IPS-18a (cell line): ENCODE results near the gene THRB.

Source experiments
- H3K27ac ChIP-seq: one replicate; pipeline ENCODE4 v1.5.1; 2013; ENCODE audit warnings: low read length
- H3K27me3 ChIP-seq: one replicate; pipeline ENCODE4 v1.6.1; 2013; ENCODE audit warnings: mild to moderate bottlenecking, low read length; ENCODE audit not compliant: control insufficient read depth, insufficient read depth
- H3K36me3 ChIP-seq: one replicate; pipeline ENCODE4 v1.6.1; 2013; ENCODE audit warnings: low read depth, low read length; ENCODE audit not compliant: control insufficient read depth
- H3K4me1 ChIP-seq: one replicate; pipeline ENCODE4 v1.6.1; 2013; ENCODE audit warnings: low read depth, low read length; ENCODE audit not compliant: control insufficient read depth
- H3K4me3 ChIP-seq: one replicate; pipeline ENCODE4 v1.5.1; 2013; ENCODE audit warnings: low read length
- H3K9ac ChIP-seq: one replicate; pipeline ENCODE4 v1.6.1; 2013; ENCODE audit warnings: mild to moderate bottlenecking, low read length, moderate library complexity
- H3K9me3 ChIP-seq: one replicate; pipeline ENCODE4 v1.6.1; 2013; ENCODE audit warnings: low read depth, low read length; ENCODE audit not compliant: control insufficient read depth

Gene THRB

DNA sequence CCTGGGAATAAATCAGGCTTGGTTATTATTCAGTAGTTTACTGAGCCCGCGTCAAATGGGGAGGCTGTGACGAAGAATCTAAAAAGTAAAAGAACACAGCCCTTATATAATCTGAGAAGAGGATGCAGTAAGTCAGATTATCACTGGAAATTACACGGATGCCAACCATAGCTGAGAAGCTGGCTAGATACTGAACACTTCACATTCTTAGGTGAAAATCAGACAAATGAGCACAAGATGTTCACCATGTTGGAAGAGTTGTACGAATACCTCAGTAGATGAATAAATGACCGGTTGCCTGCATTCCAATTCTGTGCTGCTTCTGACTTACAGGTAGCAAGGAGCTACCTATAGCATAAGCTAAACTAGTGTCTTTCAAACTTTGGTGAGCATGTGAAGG, 254.3 kb downstream of the THRB start:
- no peaks in the 10 kb centered on the region for H3K36me3 ChIP-seq
- H3K4me1 ChIP-seq, result peaks cover 9% of the 10 kb centered on the region
- H3K4me3 ChIP-seq, result no peak overlapping the region
- H3K9me3 ChIP-seq, result no peaks in the 10 kb centered on the region
- no peaks in the 10 kb centered on the region for H3K27me3 ChIP-seq
- H3K27ac ChIP-seq, result no peak overlapping the region
- no peak overlapping the region for H3K9ac ChIP-seq

DNA sequence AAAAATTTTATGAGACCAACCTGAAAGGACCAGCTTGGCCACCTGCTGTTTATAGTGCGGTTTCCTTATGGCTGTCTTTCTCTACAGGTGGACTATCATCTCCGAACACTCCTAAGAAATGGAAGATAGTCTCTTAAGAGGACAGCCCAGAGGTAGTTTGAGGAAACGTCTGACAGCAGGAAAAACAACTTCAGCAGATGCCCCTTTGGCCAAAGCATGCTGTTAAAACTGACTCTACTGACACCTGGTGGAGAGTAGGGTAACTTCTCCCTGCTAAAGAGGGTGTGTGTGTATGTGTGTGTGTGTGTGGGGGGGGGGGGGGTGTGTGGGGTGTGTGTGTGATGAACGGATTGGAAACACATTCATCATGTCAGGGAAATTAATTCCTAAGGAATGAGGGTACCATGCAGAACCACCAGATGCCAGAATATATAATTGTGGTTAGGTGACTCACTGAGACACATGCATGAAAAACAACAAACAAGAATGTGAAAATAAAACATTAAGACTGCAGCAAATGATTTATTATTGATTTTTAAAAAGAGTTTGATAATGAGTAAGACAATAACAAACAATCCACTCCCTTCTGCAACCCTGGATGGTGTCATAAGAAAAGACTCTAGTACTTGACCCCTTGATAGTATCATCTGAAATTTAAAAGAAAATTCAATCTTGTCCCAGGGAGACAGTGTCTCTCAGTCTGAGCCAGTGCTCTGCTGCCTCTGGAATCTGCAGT, 256.5 kb downstream of the THRB start:
- H3K9ac ChIP-seq, result no peak overlapping the region
- H3K27ac ChIP-seq, result no peak overlapping the region
- no peaks in the 10 kb centered on the region for H3K36me3 ChIP-seq
- no peaks in the 10 kb centered on the region for H3K9me3 ChIP-seq
- H3K4me3 ChIP-seq, result no peak overlapping the region
- H3K27me3 ChIP-seq, result no peaks in the 10 kb centered on the region
- H3K4me1 ChIP-seq, result peaks cover 9% of the 10 kb centered on the region

DNA sequence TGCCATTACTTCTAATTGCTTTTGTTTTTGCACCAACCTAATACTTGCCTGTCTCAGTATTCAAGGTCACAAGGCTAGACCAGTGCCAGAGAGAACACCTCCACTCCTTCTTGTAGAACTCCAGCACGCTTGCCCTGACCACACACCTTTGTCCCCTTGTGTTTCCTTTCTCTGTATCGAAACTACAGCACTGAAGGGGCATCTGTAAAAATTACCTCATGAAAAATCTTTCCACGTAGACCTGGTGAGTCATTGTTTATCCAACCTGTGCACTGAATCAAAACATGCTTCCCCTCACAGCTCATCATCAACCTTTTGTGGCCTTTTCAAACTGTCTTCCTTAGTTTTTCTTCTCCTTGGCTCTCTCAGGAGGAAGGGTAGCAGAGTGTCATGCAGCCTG, 259.5 kb downstream of the THRB start:
- H3K36me3 ChIP-seq, result no peaks in the 10 kb centered on the region
- no peaks in the 10 kb centered on the region for H3K27me3 ChIP-seq
- no peak overlapping the region for H3K9ac ChIP-seq
- no peaks in the 10 kb centered on the region for H3K9me3 ChIP-seq
- H3K4me3 ChIP-seq, result no peak overlapping the region
- H3K4me1 ChIP-seq, result no peaks in the 10 kb centered on the region
- no peak overlapping the region for H3K27ac ChIP-seq

DNA sequence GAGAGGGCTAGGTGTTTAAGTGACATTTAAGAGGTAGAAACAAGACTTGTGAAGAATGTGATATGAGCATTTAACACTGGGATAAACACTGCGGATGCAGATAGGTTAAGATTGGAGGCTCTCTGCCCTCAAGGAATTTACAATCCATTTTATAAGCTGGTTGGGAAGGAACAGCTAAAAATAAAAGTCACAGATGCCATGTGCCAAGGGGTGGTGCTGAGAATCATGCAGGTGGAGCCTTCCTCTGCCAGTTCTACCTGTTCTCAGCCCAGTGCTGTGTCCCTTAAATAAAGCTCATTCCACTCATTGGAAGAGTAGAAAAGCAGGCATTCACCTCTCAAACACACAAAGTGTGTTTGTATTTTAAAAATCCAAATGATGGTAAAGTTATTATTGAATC, 261.9 kb downstream of the THRB start:
- Histone ChIP-seq H3K4me3 (no peak overlapping the region), H3K4me1 (no peaks in the 10 kb centered on the region), H3K9me3 (no peaks in the 10 kb centered on the region), H3K9ac (no peak overlapping the region), H3K36me3 (no peaks in the 10 kb centered on the region), H3K27ac (no peak overlapping the region), H3K27me3 (no peaks in the 10 kb centered on the region)

DNA sequence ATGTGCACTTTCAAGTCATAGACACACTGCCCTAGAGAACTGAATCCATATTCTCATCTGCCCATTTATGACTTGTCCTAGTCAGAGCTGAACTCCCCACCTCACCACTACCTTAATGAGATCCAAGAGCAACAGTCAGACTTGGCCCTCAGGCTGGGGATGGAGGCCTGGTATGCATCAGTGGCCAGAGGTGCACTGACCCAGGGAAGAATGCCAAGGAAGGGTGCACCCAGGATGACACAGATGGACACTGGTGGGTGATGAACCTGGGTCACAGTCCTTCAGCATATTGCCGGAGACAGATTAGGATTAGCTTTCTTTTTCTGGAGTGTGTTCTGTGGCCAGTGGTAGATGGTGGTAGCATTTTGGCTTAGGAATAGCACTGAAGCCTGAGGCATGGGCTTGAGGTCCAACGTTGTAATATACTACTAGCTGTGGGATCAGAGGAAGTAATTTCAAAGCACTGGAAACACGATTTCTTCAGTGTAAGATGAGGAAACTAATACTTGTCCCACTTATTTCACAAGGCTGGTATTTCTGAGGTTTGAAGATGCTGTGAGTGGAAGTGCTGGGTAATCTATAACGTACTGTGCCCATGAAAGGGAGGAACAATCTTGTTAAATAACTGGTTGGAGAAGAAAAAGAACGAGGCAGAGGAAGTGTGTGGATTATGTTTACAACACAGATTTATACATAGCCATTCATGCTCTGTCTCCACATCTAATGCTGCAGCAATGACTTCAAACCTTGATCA, 265.0 kb downstream of the THRB start:
- H3K4me1 ChIP-seq, result peaks cover 8% of the 10 kb centered on the region
- no peak overlapping the region for H3K9ac ChIP-seq
- H3K9me3 ChIP-seq, result no peaks in the 10 kb centered on the region
- H3K4me3 ChIP-seq, result no peak overlapping the region
- H3K27me3 ChIP-seq, result no peaks in the 10 kb centered on the region
- H3K36me3 ChIP-seq, result no peaks in the 10 kb centered on the region
- H3K27ac ChIP-seq, result no peak overlapping the region

DNA sequence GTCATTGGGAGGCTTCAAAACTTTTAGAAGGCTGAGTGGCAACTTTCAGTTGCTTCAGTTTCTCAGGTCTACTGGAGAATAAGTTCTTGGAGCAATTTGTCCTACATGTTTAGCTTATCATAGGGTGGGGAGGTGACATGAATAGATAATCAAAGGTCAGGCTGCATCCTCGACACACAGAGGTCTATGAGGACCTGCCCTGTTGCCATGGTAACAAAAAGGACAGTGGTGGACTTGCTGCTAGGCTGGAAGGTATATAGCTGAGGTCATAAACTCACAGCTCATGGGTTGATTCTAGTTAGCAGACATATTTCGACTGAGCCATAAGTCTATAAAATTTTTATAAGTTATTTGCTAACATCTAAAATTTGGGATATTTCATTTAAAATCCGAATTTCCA, 267.0 kb downstream of the THRB start:
- Histone ChIP-seq H3K27me3 (no peaks in the 10 kb centered on the region), H3K4me3 (no peak overlapping the region), H3K9ac (no peak overlapping the region), H3K36me3 (no peaks in the 10 kb centered on the region), H3K9me3 (no peaks in the 10 kb centered on the region), H3K27ac (no peak overlapping the region), H3K4me1 (peaks cover 9% of the 10 kb centered on the region)

DNA sequence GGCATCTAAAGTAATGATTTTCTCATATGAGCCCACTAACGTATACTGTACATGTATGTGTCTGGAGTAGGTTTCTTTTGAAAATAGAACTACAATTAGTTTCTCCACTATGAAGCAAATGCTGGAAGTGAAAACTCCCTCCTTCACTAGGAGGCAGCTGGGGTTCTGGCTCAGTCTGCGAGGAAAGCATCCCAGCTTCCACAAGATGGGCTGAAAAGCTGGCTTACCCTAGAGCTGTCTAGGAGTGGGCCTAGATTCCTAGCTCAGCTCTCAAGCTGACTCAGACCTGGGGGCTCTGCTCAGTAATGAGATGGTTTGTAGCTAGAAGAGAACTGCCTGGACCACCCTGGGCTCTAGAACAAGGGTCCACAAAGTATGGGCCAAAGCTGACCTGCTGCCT, 268.3 kb downstream of the THRB start:
- peaks cover 9% of the 10 kb centered on the region for H3K4me1 ChIP-seq
- H3K9me3 ChIP-seq, result no peaks in the 10 kb centered on the region
- H3K27me3 ChIP-seq, result no peaks in the 10 kb centered on the region
- H3K9ac ChIP-seq, result no peak overlapping the region
- no peak overlapping the region for H3K27ac ChIP-seq
- H3K36me3 ChIP-seq, result no peaks in the 10 kb centered on the region
- no peak overlapping the region for H3K4me3 ChIP-seq

DNA sequence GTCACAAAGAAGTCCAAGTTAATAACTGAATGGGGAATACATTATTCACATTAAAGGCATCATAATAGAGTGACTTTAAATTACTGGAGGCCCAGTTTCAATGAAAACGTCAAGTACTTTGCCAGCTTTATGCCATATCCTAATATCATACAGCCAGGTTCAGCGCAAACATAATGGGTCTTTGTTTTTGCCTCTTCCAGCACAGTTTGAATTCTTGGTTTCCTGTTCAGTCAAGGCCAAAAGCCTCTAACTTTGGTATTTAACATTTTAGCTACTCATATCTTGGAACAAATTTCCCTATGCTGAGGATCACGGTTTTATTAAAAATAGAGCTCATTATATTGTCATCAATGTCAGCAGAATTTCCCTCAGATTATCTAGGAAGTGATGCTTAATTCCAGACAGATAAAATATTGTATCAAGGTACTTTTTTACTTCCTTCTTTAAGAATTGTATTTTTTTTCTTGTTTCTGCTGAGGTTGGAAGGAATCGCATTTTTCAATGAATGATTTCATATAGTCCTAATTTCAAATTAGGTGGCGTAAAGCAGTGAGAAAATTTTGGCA, 269.2 kb downstream of the THRB start:
- Histone ChIP-seq H3K9ac (no peak overlapping the region), H3K4me3 (no peak overlapping the region), H3K4me1 (peaks cover 12% of the 10 kb centered on the region), H3K9me3 (no peaks in the 10 kb centered on the region), H3K36me3 (no peaks in the 10 kb centered on the region), H3K27me3 (no peaks in the 10 kb centered on the region), H3K27ac (no peak overlapping the region)

DNA sequence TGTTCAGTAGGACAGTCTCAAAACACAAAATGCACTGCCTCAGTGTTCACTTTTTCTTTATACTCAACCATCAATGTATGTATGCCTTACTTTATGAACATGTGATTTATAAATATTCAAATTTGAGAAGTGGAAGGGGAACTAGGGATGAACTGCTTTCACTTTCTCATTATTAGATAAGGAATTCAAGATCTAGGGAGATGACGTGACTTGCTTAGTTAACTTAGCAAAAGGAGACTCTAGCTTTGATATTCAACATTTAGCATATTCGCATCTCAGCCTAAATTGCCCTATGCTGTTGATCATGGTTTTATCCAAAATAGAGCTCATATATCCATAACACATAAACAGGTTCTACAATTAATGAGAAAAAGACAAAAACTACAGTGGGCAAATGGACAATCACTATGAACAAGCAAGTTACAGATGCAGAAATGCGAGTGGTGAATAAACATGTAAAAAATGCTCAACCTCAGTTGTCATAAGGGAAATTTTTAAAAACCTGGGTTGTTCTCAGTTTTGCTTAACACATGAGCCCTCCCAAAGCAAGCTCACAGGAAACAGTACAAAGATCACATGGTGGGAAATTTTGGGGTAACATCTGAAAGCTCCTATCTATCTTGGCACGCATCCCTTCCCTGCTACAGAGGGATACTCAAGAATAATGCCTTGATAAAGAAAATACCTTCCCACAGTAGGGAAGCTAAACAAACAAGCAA, 269.8 kb downstream of the THRB start:
- Histone ChIP-seq H3K36me3 (no peaks in the 10 kb centered on the region), H3K4me3 (no peak overlapping the region), H3K4me1 (peaks cover 12% of the 10 kb centered on the region)

DNA sequence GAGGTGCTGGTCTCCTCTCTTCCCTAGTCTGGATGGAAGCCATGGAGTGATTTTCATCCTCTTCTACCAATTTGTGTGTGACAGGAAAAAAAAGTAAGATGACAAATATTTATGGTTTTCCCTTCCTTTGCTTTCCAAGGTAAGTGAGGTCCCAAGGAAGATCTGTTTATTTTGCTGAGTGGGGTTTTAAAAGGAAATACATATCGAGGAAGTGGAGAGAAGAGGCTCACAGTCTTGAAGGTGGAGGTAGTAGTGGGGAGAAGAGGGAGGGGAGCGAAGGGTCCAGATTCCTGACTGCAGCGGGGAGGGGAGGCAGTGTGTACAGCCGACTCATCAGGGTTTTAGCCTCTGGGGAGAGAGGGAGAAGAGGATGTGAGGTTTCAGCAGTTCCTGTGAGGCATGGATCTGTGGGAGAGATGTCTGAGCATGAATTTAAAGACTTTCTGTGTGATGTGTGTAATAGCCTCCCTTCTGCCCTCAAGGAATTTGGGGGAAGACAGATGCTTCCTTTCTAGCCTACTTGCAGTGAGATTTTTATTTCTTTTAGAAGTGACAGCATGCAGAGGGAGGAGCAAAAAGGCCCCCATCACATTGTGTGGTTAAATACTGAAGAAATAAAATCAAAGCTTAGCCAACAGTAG, 272.4 kb downstream of the THRB start:
- H3K27me3 ChIP-seq, result no peaks in the 10 kb centered on the region
- no peaks in the 10 kb centered on the region for H3K9me3 ChIP-seq
- peaks cover 17% of the 10 kb centered on the region for H3K4me1 ChIP-seq
- no peaks in the 10 kb centered on the region for H3K36me3 ChIP-seq
- no peak overlapping the region for H3K9ac ChIP-seq
- no peak overlapping the region for H3K4me3 ChIP-seq
- H3K27ac ChIP-seq, result no peak overlapping the region

More for the DNA sequence above, 269.8 kb downstream of the THRB start:
- no peak overlapping the region for H3K9ac ChIP-seq
- no peaks in the 10 kb centered on the region for H3K9me3 ChIP-seq
- no peak overlapping the region for H3K27ac ChIP-seq
- no peaks in the 10 kb centered on the region for H3K27me3 ChIP-seq
